H9 (cell line): ENCODE results near the gene DNAJC18. TPM values are rescaled to one million over a fixed set of nuclear protein-coding genes. Genes with fewer than 3 reads are reported as not detected.

Experiments used
- DNase-seq: peaks from one replicate; pipeline ENCODE4 v3.0.0-alpha.2; 2017
- H2AFZ ChIP-seq: one replicate; pipeline ENCODE4 v1.6.1; 2013; ENCODE audit warnings: mild to moderate bottlenecking, low read length, control low read depth, moderate library complexity
- H2AK5ac ChIP-seq: 2 replicates; pipeline ENCODE4 v1.6.1; 2013; ENCODE audit warnings: low read length, control low read depth, mixed read lengths; ENCODE audit not compliant: insufficient read length
- H2BK120ac ChIP-seq: one replicate; pipeline ENCODE4 v1.6.1; 2013; ENCODE audit warnings: low read depth, mild to moderate bottlenecking, low read length, control low read depth, inconsistent platforms; ENCODE audit not compliant: poor library complexity, severe bottlenecking
- H2BK12ac ChIP-seq: 2 replicates; pipeline ENCODE4 v1.6.1; 2013; ENCODE audit warnings: low read length, control low read depth, mixed read lengths, low read depth; ENCODE audit not compliant: insufficient read length
- H2BK15ac ChIP-seq: 2 replicates; pipeline ENCODE4 v1.6.1; 2013; ENCODE audit warnings: low read depth, low read length, control low read depth
- H2BK20ac ChIP-seq: one replicate; pipeline ENCODE4 v1.6.1; 2013; ENCODE audit warnings: low read depth, mild to moderate bottlenecking, low read length, control low read depth, inconsistent platforms; ENCODE audit not compliant: poor library complexity, severe bottlenecking
- H2BK5ac ChIP-seq: 2 replicates; pipeline ENCODE4 v1.6.1; 2013; ENCODE audit warnings: low read length, control low read depth, mixed read lengths; ENCODE audit not compliant: insufficient read length
- H3K14ac ChIP-seq: 2 replicates; pipeline ENCODE4 v1.6.1; 2013; ENCODE audit warnings: low read length, control low read depth; ENCODE audit not compliant: insufficient read depth
- H3K18ac ChIP-seq: 2 replicates; pipeline ENCODE4 v1.6.1; 2013; ENCODE audit warnings: low read depth, mild to moderate bottlenecking, mixed read lengths, low read length, control low read depth; ENCODE audit not compliant: insufficient read length
- H3K23ac ChIP-seq: 2 replicates; pipeline ENCODE4 v1.6.1; 2013; ENCODE audit warnings: low read length, control low read depth, mixed read lengths, low read depth; ENCODE audit not compliant: insufficient read length
- H3K23me2 ChIP-seq: 2 replicates; pipeline ENCODE4 v1.6.1; 2013; ENCODE audit warnings: low read depth, mild to moderate bottlenecking, mixed read lengths, low read length, control low read depth; ENCODE audit not compliant: insufficient read length, poor library complexity, severe bottlenecking
- H3K27ac ChIP-seq: 2 replicates; pipeline ENCODE4 v1.5.1; 2013; ENCODE audit warnings: low read length, control low read depth, mixed read lengths, low read depth; ENCODE audit not compliant: insufficient read length
- H3K27me3 ChIP-seq: 2 replicates; pipeline ENCODE4 v1.6.1; 2013; ENCODE audit warnings: low read length, control low read depth, inconsistent platforms; ENCODE audit not compliant: insufficient read depth
- H3K4ac ChIP-seq: 2 replicates; pipeline ENCODE4 v1.6.1; 2013; ENCODE audit warnings: low read depth, mild to moderate bottlenecking, control low read depth, inconsistent platforms, low read length, moderate library complexity
- H3K4me1 ChIP-seq: 2 replicates; pipeline ENCODE4 v1.6.1; 2013; ENCODE audit warnings: low read length, control low read depth, inconsistent platforms; ENCODE audit not compliant: insufficient read depth
- H3K4me2 ChIP-seq: 2 replicates; pipeline ENCODE4 v1.6.1; 2013; ENCODE audit warnings: low read length, control low read depth, mixed read lengths; ENCODE audit not compliant: insufficient read length, insufficient read depth
- H3K56ac ChIP-seq: 2 replicates; pipeline ENCODE4 v1.6.1; 2013; ENCODE audit warnings: low read depth, mild to moderate bottlenecking, mixed read lengths, low read length, control low read depth; ENCODE audit not compliant: insufficient read length
- H3K79me1 ChIP-seq: 2 replicates; pipeline ENCODE4 v1.6.1; 2013; ENCODE audit warnings: low read depth, mild to moderate bottlenecking, moderate library complexity, low read length, control low read depth, inconsistent platforms; ENCODE audit not compliant: insufficient read depth, poor library complexity, severe bottlenecking
- H3K79me2 ChIP-seq: 2 replicates; pipeline ENCODE4 v1.6.1; 2013; ENCODE audit warnings: low read length, control low read depth, inconsistent platforms; ENCODE audit not compliant: insufficient read depth
- H3K9ac ChIP-seq: 2 replicates; pipeline ENCODE4 v1.6.1; 2013; ENCODE audit warnings: low read length, control low read depth, mixed read lengths; ENCODE audit not compliant: insufficient read length; ENCODE audit errors: extremely low read depth
- H3K9me3 ChIP-seq: one replicate; pipeline ENCODE4 v1.6.1; 2013; ENCODE audit warnings: low read depth, low read length, inconsistent platforms; ENCODE audit not compliant: control insufficient read depth
- H3T11ph ChIP-seq: one replicate; pipeline ENCODE4 v1.6.1; 2013; ENCODE audit warnings: mild to moderate bottlenecking, low read length, control low read depth, inconsistent platforms
- H4K20me1 ChIP-seq: one replicate; pipeline ENCODE4 v1.6.1; 2013; ENCODE audit not compliant: control insufficient read depth, insufficient read length, insufficient read depth
- H4K5ac ChIP-seq: 2 replicates; pipeline ENCODE4 v1.6.1; 2013; ENCODE audit warnings: low read depth, mild to moderate bottlenecking, mixed read lengths, low read length, control low read depth; ENCODE audit not compliant: insufficient read length
- H4K8ac ChIP-seq: replicated peaks from 2 replicates; pipeline ENCODE4 v1.6.1; 2013; ENCODE audit warnings: low read length, control low read depth, mixed read lengths, low read depth; ENCODE audit not compliant: insufficient read length
- H4K91ac ChIP-seq: 2 replicates; pipeline ENCODE4 v1.6.1; 2013; ENCODE audit warnings: low read depth, mild to moderate bottlenecking, moderate library complexity, mixed read lengths, low read length, control low read depth; ENCODE audit not compliant: insufficient read length
- H3K27ac Mint-ChIP-seq, 3 experiments: 2 replicates in 2 of 3; 3 replicates in 1 of 3; pipeline ENCODE4 v1.8.0; 2020 to 2021; ENCODE audit warnings: mixed read lengths in 3 of 3, mild to moderate bottlenecking in 1 of 3, moderate library complexity in 1 of 3
- H3K27me3 Mint-ChIP-seq: 2 replicates; pipeline ENCODE4 v1.8.0; 2021; ENCODE audit warnings: low read depth, mild to moderate bottlenecking, moderate library complexity, mixed read lengths
- H3K36me3 Mint-ChIP-seq, 3 experiments: 2 replicates in 2 of 3; 3 replicates in 1 of 3; pipeline ENCODE4 v1.8.0; 2020 to 2021; ENCODE audit warnings: low read depth in 3 of 3, mixed read lengths in 3 of 3; ENCODE audit not compliant: insufficient read depth in 1 of 3
- H3K4me1 Mint-ChIP-seq, 2 experiments: 2 replicates each; pipeline ENCODE4 v1.8.0; 2020; ENCODE audit warnings: mixed read lengths in 2 of 2
- H3K4me3 Mint-ChIP-seq, 2 experiments: 2 replicates in 1 of 2; 3 replicates in 1 of 2; pipeline ENCODE4 v1.8.0; 2020 to 2021; ENCODE audit warnings: mild to moderate bottlenecking in 2 of 2, mixed read lengths in 2 of 2, moderate library complexity in 1 of 2
- H3K9me3 Mint-ChIP-seq, 2 experiments: 2 replicates in 1 of 2; 3 replicates in 1 of 2; pipeline ENCODE4 v1.8.0; 2020; ENCODE audit warnings: mild to moderate bottlenecking in 2 of 2, mixed read lengths in 2 of 2, moderate library complexity in 1 of 2
- WGBS: extraction: QIAGEN DNeasy Blood & Tissue Kit; methylation state at CpG from one replicate; pipeline ENCODE4 v1.1.7; 2013; ENCODE audit warnings: missing lambda C conversion rate, low lambda C conversion rate, mixed read lengths; ENCODE audit not compliant: insufficient read length; ENCODE audit errors: extremely low coverage; 5-methylcytosine and 5-hydroxymethylcytosine counted together
- total RNA-seq: library from RNA; stranded (reverse); gene quantifications from 2 replicates; pipeline ENCODE4 v1.2.1, GENCODE V29; 2021
- TF ChIP-seq, protein P1 (sequence below): fragments of 200-600 bp; sonication (generic); conservative IDR thresholded peaks from 3 replicates; pipeline ENCODE4 v1.8.0; 2021; ENCODE audit warnings: antibody characterized with exemption, mild to moderate bottlenecking

The DNAJC18 gene
- total RNA-seq, 1 experiment from 2014 or later, result 26.5 TPM

- Histone ChIP-seq H2BK15ac (no peak overlapping the region), H3T11ph (no peak overlapping the region), H4K5ac (no peak overlapping the region), H4K8ac (no peak overlapping the region), H3K27me3 (no peaks in the 10 kb centered on the region), H3K56ac (no peak overlapping the region), H2BK20ac (no peak overlapping the region), H3K9ac (no peak overlapping the region), H2BK12ac (no peak overlapping the region), H3K9me3 (no peaks in the 10 kb centered on the region), H2AFZ (no peak overlapping the region), H3K4me1 (no peaks in the 10 kb centered on the region), H3K23me2 (no peaks in the 10 kb centered on the region), H4K20me1 (no peaks in the 10 kb centered on the region), H3K27ac (no peak overlapping the region), H3K4ac (no peak overlapping the region), H2BK5ac (no peak overlapping the region), H3K4me2 (no peak overlapping the region), H2BK120ac (no peak overlapping the region), H3K79me2 (no peaks in the 10 kb centered on the region), H2AK5ac (no peak overlapping the region), H3K18ac (no peak overlapping the region), H3K14ac (no peak overlapping the region), H3K79me1 (no peaks in the 10 kb centered on the region), H3K23ac (no peak overlapping the region), H4K91ac (no peak overlapping the region)
- Mint-ChIP-seq H3K4me1 (peaks cover 9 to 14% of the 10 kb centered on the region in 2 experiments), H3K27me3 (peaks cover 3% of the 10 kb centered on the region), H3K27ac (no peak overlapping the region; a peak in 1 of 7 replicates), H3K36me3 (no peaks in the 10 kb centered on the region), H3K4me3 (no peak overlapping the region), H3K9me3 (no peaks in the 10 kb centered on the region)
- TF ChIP-seq, protein P1, sequence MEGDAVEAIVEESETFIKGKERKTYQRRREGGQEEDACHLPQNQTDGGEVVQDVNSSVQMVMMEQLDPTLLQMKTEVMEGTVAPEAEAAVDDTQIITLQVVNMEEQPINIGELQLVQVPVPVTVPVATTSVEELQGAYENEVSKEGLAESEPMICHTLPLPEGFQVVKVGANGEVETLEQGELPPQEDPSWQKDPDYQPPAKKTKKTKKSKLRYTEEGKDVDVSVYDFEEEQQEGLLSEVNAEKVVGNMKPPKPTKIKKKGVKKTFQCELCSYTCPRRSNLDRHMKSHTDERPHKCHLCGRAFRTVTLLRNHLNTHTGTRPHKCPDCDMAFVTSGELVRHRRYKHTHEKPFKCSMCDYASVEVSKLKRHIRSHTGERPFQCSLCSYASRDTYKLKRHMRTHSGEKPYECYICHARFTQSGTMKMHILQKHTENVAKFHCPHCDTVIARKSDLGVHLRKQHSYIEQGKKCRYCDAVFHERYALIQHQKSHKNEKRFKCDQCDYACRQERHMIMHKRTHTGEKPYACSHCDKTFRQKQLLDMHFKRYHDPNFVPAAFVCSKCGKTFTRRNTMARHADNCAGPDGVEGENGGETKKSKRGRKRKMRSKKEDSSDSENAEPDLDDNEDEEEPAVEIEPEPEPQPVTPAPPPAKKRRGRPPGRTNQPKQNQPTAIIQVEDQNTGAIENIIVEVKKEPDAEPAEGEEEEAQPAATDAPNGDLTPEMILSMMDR, result no peak
- no peak for DNase-seq
- WGBS, result no CpG with 5 or more reads among the region's 7 CpGs
Observed at GRCh38 chr5:139445325-139446170, 6.2 kb upstream of the DNAJC18 start.
